ENCODE data around the gene TNIP2.
"Not testable (repeated sequence)": the region's sequence is repeated elsewhere in the genome, so short reads cannot be mapped to it uniquely, and the experiment has no call there.

Gene TNIP2

DNA sequence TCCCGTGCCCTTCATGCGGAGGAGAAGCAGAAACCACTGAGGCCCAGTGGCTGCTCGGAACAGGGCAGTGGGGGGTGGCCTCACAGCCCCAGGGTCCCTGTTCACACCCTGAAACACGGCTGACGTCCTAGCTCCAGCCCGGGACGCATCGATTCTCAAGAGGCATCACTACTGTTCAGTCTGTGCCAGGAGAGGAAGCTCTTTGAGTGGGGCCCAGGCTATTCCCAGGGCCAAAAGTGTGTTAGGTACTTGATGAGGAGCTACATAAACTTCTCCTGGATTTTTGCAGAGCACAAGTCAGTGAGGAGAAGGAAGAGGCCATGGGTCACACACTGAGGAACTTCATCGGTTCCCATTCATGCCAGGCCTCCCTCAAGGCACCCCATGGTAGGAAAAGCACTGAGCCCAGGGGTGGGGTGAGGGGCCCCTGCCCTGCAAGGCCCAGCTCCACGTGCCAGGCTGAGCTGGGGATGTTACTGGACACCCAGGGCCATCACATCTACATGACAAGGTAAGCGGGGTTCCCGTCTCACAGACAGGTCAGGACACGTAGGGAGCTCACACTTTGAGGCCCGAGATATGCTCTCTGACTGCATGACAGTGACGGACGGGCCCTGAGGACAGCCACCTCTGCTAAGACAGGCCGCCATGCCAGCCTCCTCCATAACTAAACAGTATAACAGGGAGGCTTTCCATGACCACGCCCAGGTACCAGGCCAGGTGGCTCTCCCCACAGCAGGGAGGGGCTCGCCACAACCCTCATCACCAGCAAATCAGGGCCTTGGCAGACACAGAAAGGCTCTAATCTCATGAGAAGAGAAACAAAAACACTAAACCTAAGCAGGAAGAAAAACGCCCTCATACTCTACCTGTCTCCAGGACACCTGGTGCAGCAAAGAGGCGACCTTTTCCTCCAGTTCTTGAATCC lies 12.4 kb downstream of the TNIP2 start:
- DNase-seq = no peak

DNA sequence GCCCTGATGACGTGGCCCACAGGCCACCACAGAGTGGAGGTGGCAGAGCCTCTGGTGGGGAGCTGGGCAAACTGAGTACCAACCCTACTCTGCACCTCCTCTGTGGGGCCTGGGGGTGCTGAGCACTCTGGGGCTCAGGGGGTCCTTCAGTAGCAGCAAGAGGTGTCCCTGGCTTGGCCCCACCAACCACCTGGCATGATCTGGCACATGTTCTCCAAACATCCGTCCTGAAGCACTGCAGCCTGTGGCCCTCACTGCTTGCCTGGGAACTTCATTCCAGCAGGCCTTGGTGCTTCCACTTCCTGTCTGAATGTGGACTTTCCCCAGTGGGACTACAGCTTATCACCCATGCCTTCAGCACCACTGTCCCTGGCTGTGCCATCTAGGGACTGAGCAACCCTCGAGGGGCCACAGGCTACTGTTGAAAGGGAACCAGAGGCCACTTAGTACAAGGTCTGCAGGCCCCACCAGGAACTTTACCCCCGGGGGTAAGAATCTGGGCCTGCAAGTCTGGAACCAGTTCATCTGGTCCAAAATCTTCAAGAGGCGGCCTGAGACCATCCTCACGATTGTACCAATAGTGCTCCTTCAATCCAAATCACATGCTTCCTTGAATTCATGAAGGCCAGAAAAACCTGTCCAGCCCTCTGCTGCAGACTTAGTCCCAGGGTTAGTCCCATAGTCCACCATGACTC lies 13.2 kb downstream of the TNIP2 start:
- no peak for DNase-seq

DNA sequence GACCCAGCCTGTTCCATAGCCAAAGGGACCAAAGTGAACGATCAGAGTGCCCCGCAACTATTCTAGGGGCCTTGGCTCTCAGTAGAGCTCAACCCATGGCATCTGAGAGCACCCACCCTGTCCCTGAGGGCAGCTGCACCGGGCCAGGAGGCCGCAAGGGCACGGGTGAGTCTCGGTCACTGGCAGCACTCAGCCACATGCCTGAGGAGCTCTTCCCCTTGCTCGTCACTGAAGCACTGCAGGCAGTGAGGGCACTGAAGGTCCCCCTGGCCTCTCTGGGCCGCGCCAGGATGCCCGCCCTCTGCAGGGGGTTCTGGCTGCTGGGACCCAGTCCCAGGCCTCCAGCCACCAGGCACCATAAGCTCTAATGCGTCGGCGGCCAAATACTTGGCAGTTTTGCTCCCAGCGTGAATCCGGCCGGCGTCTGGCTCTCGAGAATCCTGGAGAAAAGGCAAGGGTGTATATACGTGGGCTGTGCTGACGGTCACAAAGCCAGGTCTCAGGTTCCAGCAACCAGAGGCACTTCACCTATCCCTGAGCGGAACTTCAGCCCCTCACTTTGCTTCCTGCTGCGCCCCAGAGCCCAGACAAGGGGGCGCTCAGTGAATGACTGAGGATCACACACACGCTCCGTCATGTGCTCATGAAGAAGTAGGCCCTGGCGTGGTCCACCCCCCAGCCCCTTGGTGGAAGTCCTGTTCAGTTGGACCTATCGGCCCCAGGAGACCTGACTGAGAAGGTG lies 13.9 kb downstream of the TNIP2 start:
- no peak for DNase-seq

DNA sequence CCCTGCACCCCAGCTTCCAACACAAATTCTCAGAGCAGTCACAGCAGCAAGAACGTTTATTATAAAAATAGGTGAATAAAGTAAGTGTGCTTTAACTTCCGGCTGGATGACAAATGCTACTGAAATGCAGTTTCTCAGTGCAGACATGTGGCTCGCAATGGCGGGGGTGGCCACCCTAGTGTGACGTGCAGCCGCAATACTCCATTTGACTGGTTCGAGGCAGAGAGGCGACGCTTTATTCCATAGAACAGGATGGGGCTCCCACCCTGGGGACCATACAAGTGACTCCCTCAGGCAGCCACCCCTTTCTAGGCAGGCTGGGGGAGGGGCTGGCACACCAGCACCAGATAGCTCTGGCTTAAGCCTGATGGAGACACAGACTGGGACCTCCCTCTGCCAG lies 14.5 kb downstream of the TNIP2 start:
- no peak for DNase-seq

DNA sequence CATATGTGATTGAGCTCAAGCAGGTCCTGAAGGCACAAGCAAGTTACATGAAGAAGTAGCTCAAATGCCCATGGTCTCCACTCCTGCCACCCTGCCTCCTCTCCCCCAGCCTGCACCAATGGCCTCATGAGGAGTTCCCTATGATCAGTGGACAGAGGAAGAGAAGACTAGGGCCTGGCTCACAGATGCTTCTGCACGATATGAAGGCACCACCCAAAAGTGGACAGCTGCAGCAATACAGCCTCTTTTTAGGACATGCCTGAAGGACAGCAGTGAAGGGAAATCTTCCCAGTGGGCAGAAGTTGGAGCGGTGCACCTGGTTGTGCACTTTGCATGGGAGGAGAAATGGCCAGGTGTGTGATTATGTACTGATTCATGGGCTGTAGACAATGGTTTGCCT lies 17.8 kb downstream of the TNIP2 start:
- DNase-seq = not testable (repeated sequence)

DNA sequence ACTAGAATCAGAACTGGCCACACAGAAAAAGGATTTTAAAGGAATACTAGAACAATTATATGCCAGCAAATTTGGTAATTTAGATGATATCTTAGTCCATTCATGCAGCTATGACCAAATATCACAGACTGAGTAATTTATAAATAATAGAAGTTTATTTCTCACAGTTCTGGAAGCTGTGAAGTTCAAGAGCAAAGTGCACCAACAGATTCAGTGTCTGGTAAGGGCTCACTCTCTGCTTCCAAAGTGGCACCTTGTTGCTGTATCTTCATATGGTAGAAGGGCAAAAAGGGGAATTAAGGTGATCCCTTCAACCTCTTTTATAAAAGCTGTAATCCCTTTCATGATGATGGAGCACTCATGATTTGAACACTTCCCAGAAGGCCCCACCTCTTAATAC lies 20.3 kb downstream of the TNIP2 start:
- DNase-seq = no peak

DNA sequence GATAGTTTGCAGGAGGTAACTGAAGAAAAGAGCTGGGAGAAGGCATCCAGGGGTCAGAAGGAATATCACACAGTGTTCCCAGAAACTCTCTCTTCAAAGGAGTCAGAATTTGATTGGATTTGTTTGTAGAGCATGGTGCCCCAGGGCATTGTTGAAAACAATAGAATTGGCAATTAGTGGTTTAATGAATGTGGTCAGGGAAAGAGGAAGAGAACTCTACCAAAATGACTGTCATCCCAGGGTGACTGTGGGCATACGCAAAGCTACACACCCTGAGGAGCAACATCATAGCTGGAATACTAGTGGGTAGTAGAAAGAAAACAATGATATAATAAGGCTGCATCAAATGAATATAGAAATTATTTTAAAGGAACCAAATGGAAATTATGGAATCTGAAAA lies 21.5 kb downstream of the TNIP2 start:
- DNase-seq = no peak

DNA sequence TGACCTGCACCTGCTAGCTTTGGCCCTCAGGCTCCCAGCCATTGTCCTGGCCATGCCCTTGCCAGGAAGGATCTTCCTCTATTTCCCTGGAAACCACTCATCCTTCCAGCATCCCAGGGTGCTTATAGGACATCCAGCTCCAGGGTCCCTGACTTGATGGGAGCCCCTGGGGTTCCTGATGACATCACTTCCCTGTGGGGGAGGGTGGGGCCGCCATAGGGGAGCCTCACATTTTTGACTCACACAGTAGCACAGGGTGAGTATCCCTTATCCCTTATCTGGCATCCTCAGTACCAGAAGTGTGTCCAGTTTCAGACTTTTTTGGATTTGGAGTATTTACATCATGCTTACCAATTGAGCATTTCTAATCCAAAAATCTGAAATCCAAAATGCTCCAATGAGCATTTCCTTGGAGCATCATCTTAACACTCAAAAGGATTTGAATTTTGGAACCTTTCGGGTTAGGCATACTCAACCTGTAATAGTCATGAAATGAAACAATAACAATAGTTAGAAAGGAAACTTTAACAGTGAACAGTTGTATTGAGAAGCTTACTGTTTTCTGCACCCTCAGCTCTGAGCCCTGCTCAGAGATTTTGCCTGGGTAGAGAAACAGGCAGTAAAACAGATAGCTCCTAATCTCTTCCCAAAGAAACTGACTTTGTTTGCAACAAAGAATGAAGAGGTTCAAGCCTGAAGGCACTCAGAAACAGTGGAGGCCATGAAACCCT lies 22.1 kb downstream of the TNIP2 start:
- DNase-seq = no peak

DNA sequence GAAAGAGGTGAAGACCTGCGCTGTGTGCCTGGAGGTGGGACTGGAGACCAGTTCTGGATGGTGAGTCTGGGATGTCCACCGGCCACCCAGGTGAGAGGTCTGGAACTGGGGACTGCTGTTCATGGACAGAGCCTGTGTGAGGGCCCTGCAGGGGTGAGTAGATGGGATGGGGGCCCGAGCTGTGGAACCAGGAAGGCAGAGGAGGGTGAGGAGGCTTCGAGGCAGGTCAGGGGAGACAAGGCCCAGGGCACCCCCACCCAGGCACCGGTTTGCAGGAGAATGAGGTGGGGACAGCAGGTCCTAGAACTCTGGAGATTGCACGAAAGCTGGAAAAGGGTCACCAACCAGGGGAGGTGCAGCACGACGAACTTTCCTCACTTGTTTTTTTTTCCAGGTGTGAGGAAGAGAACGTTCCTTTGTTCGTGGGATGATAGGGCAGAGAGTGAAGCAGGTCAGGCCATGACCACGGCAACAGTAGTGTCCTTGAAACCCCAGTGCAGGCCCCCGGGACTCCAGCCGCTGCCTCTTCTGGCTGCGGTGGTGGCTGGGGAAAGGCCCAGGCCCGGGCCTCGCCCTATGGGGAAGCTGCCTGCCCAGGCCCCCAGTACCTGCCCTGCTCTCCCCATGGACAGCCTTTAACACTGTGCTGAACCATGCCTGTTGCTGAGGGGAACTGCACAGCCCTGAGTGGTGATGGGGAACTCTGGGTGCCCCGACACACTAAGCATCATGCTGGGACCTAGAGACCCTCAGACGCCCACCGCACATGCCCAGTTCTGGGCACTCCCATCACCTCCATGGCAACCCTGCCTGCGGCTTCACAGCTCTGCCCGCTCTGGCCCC lies 22.9 kb downstream of the TNIP2 start:
- DNase-seq = no peak

DNA sequence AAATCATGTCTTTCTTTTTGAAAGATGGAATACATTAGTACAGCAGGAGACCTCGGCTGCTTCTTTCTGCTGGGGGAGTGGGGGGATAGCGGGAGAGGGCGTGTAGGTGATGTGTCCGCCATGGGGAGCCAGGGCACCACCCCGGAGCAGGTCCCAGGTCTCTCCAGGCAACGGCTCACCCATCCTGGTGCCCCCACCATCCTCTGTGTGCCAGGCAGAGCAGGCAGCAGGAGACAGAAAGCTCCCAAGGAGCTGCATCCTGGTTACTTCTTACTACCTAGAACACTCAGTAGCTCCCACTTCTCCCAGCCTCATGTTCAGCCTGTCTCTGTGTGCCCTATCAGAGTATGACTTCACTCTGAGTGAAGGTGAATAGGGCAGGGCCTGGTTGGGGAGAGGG lies 23.6 kb downstream of the TNIP2 start:
- no peak for DNase-seq

DNA sequence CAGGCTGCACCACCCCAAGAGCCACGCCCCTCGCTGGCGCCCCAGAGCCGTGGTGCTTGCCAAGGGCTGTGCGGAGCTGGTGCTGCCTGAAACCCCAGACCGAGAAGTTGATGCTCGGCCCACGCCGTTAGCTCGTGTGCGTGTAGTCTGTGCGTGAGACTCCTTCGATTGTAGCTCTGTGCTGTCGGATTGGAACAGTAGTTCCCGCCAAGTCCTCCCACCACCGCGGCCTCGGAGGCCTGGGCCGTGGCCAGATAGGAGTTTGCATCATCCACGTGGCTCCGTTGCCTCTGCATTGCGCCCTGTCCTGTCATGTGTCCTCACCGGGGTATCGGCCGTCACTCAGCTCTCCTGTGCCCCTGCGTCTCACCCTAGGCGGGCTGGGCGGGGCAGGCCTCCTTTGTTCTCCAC lies 24.2 kb downstream of the TNIP2 start:
- DNase-seq = no peak

DNA sequence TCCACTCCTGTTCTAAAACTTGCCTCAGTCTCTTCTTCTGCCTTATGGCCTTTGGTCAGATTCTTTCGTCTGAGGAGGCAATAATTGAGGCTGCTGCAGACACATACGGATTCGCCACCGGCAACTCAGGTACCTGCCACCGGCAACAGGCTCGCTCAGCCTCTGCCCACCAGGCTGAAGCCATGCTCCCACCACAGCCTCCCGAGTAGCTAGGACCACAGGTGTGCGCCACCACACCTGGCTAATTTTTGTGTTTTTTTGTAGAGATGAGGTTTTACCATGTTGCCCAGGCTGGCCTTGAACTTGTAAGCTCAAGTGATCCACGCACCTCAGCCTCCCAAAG lies 26.6 kb downstream of the TNIP2 start:
- no peak for DNase-seq

DNA sequence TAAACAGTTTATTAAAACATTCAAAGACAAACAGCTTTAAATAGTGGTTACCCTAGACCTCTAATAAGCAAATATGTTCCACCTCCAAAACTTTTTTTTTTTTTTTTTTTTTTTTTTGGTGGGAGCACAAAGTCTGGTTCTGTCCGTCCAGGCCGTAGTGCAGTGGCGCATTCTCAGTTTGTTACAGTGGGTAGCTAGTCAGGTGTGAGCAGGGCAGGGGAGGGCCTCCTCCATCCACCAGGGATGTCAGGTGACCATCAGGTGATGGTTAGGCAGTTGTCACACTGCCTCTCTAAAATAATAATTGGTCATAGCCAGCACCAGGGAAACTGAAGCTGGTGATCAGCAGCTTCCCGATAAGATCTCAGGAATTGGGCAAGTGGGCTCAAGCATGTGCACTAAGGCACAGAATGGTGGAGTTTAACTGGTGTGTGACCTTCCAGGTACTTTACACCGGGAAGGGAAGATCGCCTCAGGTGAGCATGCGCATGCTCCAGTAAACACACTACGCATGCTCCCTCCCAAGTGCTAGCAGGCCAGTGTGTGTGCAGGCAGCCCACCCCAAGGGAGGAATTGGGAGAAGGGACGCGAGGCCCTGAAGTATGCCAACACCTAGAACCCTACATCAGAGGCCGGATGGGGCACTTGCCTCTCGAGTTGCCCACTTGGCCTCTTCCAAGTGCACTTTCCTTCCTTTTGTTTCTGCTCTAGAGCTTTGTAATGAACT lies 27.2 kb downstream of the TNIP2 start:
- DNase-seq = no peak

DNA sequence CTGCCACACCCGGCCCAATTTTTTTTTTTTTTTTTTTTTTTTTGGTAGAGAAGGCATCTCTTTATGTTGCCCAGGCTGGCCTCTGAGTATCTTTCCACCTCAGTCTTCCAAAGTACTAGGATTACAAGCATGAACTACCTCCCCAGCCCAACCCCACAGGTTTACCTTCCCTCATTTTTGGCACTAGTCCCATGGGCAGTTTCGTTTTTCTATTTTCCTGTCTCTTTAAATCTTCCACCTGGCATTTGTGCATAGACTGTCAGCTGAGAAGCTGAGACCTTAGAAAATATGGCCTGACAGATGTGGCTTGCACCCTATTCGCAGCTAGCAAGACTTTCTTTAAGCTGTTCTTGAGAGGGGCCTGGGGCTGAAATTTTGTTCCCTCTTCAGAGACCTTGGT lies 27.9 kb downstream of the TNIP2 start:
- DNase-seq = no peak

DNA sequence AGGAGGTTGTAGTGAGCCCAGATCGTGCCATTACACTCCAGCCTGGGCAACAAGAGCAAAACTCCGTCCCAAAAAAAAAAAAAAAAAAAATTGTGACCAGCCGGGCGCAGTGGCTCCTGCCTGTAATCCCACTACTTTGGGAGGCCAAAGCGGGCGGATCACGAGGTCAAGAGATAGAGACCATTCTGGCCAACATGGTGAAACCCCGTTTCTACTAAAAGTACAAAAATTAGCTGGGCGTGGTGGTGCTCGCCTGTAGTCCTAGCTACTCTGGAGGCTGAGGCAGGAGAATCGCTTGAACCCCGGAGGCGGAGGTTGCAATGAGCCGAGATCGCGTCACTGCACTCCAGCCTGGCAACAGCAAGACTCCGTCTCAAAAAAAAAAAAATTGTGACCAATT lies 29.3 kb downstream of the TNIP2 start:
- not testable (repeated sequence) for DNase-seq

DNA sequence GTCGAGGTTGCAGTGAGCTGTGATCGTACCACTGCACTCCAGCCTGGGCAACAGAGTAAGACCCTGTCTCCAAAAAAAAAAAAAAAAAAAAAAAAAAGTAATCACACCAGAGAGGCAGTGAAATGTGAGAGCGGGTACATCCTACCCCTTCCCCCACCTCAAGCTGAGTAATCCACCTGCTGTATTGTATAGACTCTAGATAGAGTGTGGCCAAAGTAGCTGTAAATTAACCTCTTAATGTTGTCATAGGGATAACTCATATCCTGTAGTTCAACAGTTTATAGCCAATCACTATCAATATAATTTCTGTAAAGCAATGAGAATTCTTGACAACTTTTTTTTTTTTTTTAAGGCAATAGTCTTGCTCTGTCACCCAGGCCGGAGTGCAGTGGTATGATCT lies 30.8 kb downstream of the TNIP2 start:
- DNase-seq = no peak

DNA sequence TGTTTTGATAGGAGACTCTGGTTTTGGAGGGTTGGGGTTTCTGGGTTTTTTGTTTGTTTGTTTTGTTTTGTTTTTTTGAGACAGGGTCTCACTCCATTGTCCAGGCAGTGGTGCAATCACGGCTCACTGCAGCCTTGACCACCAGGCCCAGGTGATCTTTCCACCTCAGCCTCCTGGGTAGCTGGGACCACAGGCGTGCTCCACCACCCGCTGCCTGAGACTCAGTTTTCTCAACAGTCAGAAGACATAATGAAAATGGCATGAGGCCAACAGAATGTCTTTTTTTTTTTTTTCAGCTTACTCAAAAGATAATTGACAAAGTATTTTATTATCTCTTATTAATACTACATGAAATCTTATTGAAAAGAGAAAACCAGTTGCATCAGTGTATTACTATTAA lies 32.4 kb downstream of the TNIP2 start:
- no peak for DNase-seq

DNA sequence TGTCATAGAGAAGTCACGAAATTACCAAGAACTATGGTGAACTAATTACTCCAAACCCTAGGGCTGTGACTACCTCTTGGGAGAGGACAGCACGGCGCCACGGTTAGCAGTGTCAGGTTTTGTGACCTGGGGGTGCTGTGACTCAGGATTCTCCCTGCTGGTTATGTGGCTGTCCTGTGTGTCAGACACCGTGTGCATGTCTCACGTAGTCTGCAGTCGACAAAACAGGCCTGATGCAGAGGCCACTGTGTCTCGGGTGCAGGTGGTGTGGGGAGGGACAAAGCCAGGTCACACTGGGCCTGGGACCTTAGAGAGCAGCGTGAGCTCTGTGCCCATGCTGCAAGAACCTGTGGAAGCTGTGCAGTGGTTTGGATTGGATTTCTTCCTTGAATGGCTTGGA lies 34.1 kb downstream of the TNIP2 start:
- no peak for DNase-seq

DNA sequence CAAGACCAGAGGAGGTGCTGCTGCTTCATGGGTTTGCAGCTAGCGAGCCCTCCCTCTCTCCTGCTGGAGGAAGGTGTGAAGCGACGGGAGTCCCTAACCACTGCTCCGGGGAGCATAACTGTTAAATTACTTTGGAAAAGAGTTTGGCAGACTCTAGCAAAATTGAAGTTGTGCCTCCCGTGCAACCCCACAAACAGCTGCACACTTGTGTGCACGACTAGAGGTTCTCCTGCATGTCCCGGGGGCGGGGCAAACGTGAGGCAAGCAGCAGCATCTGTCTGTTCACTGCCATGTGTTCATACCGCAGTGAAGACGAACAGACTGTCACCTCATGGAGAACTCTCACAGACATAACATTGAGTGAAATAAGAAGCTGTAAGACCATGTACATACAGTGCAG lies 34.5 kb downstream of the TNIP2 start:
- DNase-seq = peak; percentile 14

DNA sequence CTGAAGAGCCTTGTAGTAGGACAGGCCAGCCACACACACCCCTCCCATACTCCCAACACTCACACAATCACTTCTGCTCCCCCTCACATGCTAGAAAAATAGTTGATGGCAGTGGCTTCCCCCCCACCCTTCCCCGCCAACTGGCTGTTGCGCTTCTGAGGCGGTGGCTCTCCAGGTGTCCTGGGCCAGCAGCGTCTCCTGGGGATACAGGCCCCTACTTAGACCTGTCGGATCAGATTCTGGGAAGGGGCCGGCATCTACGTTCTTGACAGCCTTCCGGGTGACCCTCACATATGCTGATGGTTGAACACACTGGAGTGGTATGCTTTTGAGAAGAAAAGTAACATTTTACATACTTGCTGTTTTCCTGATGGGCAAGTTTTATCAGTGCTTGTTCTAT lies 39.9 kb downstream of the TNIP2 start:
- DNase-seq = no peak

DNA sequence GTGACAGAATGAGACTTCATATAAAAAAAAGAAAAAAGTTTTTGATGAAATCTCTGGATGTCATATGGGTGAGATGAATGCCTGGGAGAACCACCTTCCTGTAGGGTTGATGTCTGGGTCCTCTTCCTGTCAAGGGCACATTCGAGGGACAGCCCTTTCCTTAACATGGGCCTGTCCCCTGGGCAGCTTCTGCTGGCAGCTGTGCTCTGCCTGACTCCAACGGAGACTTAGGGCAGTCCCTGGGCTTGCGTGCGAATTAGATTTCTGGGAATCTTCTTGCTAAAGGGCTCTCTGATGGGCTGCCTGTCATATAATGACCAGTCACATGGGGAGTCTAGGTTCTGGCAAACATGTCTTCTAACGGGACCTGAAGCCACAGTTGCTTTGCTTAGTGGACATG lies 40.7 kb downstream of the TNIP2 start:
- no peak for DNase-seq

DNA sequence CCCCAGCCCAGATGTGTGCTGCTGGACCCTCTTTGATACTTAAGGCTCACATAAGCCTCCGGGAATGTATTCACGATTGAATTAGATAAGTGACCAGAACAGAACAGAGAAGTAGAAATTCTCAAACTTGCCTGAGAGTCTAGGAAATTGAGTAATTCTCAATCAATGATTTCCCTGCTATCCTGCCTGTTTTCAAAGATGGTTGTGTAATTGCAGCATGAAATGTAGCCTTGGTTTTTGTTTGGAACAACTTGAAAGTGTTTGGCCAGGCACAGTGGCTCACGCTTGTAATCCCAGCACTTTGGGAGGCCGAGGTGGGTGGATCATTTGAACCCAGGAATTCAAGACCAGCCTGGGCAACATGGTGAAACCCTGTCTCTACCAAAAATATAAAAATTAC lies 41.2 kb downstream of the TNIP2 start:
- DNase-seq = no peak
